GM12891 (cell line): ENCODE results near the gene KRT8. TPM values are rescaled to one million over a fixed set of nuclear protein-coding genes. Genes with fewer than 3 reads are reported as not detected.
"Not testable (repeated sequence)": the region's sequence is repeated elsewhere in the genome, so short reads cannot be mapped to it uniquely, and the experiment has no call there.

ENCODE experiments used
- DNase-seq: peaks from one replicate; pipeline ENCODE4 v3.0.0; 2011; ENCODE audit warnings: low spot score; ENCODE audit not compliant: insufficient read length
- FAIRE-seq: peaks from 2 replicates; lab custom pipeline; 2011; peaks lifted over from hg19 to GRCh38; lab: Jason Lieb, UNC
- PAX5 ChIP-seq: IDR thresholded peaks from 2 replicates; pipeline ENCODE4 v1.6.1; 2011; ENCODE audit warnings: low read length, moderate library complexity, mild to moderate bottlenecking; ENCODE audit not compliant: insufficient read depth, severe bottlenecking
- POLR2A ChIP-seq: IDR thresholded peaks from 2 replicates; pipeline ENCODE4 v1.6.1; 2011; ENCODE audit warnings: low read depth, low read length, control low read depth
- POLR2AphosphoS5 ChIP-seq: IDR thresholded peaks from 2 replicates; pipeline ENCODE4 v1.6.1; 2011; ENCODE audit warnings: low read depth, low read length, control low read depth
- POU2F2 ChIP-seq: IDR thresholded peaks from 2 replicates; pipeline ENCODE4 v1.6.1; 2011; ENCODE audit warnings: low read depth, mild to moderate bottlenecking, control low read depth, low read length, moderate library complexity
- SPI1 ChIP-seq: IDR thresholded peaks from 2 replicates; pipeline ENCODE4 v1.6.1; 2011; ENCODE audit warnings: low read depth, low read length, control low read depth
- TAF1 ChIP-seq: IDR thresholded peaks from 2 replicates; pipeline ENCODE4 v1.6.1; 2011; ENCODE audit warnings: low read depth, low read length, control low read depth
- polyA plus RNA-seq: library from polyadenylated mRNA; unstranded; fragments of >200 nt; gene quantifications from one replicate; pipeline ENCODE4 v1.2.1, GENCODE V29; 2012; ENCODE audit warnings: low read depth, missing spikeins, inconsistent platforms; ENCODE audit not compliant: missing spikeins

KRT8 gene
- polyA plus RNA-seq, result 2.8 TPM

DNA sequence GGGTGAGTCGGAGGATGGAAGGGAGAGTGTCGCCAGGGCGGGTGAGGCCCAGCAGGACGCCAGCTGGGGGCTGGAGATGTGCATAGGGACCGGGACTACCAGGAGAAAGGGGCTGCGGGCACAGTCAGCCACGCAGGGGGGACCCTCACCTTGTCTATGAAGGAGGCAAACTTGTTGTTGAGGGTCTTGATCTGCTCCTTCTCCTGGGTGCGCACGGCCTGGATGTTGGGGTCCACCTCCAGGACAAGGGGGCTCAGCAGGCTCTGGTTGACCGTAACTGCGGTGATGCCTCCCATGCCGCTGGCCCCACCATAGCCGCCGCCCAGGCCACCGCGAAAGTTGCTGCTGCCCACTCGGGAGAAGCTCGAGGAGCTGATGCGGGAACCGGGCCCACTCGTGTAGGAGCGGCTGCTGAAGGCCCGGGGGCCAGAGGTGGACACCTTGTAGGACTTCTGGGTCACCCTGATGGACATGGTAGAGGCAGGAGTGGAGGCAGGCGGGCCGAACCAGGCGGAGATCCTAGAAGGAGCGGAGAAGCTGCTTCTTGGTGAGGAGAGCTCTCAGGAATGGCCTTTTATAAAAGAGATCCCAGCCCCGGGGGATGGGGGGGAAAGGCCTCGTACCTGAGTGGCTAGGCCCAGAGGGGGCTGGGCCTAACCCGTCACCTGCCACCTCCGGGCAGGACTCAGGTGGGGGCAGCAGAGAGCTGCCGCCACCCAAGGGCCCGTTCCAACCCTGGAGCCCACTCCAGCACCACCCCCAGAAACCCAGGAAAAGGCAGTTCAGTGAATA lies at the start of gene KRT8:
Gene KRT8 (minus strand): TSS at position 568 of the 792 bp plus-strand sequence. CDS start 95 bp downstream, at position 473.
- not testable (repeated sequence) for FAIRE-seq, DNase-seq

DNA sequence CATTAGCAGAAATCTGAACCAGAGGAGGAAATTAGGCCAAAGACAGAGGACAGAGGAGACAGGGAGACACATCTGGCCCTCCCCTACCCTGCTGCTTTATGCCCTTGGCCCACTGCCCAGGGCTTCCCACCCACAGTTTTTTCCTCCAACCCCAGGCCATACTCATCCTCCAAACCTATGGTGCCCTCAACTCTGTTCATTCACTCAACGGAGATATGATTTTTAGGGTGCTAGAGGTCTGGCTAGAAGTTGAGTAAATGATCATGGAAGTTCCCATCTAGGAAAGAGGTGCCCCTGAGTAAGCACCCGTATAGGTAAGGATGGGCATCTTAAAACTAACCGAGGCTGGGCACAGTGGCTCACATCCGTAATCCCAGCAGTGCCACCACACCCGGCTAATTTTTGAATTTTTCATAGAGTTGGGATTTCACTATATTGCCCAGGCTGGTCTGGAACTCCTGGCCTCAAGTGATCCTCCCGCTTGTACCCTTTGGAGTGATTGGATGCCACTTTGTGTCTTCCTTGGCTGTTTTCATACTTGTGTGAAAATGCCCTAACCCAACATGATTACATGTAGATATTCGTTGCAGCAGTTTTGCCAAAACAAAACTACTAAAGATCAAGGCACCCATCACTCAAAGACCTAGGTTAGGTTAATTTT lies 48.4 kb upstream of the KRT8 start:
- no peak for FAIRE-seq
- TF ChIP-seq PAX5 (no peak), SPI1 (no peak), TAF1 (no peak), POU2F2 (no peak), POLR2AphosphoS5 (no peak), POLR2A (no peak)
- no peak for DNase-seq

DNA sequence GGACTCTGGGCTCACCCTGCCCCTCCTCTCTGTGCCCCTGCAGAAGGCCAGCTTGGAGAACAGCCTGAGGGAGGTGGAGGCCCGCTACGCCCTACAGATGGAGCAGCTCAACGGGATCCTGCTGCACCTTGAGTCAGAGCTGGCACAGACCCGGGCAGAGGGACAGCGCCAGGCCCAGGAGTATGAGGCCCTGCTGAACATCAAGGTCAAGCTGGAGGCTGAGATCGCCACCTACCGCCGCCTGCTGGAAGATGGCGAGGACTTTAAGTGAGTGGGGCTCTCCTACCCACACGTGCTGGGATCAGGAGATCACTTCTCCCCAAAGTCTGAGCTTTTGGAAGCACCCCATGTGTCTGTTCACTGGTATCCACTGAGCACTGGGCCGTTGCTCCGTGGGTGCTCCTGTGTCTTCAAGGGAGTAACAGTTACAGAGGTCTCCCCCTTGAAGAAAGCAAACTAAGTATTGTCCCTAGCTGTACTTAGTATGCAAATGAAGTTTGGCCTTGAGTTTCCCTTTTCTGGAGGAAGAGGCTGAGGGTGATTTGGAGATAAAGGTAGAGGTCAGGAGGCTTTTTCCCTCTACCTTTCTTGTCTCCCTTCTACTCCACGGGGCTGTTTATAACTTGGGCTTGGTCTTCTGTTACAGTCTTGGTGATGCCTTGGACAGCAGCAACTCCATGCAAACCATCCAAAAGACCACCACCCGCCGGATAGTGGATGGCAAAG lies 47.4 kb upstream of the KRT8 start:
- TF ChIP-seq SPI1, result no peak
- TF ChIP-seq PAX5, result no peak
- no peak for TF ChIP-seq POLR2AphosphoS5
- no peak for TF ChIP-seq POLR2A
- no peak for TF ChIP-seq TAF1
- no peak for TF ChIP-seq POU2F2
- FAIRE-seq (no peak), DNase-seq (no peak)

DNA sequence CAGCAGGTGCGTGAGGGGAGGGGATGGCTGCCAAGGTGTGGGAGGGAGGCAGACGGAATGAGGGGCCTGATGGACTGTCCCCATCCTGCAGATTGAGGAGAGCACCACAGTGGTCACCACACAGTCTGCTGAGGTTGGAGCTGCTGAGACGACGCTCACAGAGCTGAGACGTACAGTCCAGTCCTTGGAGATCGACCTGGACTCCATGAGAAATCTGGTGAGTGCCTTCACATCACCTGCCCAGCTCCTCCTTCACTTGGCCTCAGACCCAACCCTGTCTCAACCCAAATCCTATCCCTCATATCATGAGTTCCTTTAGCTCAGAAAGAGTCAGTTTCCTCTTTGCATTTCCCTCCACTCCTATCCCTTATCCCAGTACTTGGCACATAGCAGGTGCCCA lies 46.8 kb upstream of the KRT8 start:
- no peak for FAIRE-seq
- no peak for DNase-seq
- TF ChIP-seq SPI1 (no peak), POLR2A (no peak), TAF1 (no peak), POLR2AphosphoS5 (no peak), PAX5 (no peak), POU2F2 (no peak)

DNA sequence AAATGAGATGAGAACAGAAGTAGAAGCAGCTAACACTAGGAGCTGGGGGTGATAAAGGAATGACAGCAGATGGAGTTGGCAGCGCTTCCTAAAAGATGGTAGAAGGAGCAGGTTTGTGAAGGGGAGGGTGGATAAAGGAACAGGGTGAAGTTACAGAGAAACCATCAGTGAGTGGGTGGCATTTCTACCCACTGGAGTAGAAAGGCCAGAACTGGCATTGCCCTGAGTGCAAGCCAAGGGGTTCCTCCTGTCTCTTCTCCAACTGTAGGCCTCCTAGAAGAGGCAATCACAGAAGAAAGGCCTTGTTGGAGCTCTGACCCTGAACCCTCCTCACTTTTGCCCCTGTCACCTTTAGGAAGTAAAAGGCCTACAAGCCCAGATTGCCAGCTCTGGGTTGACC lies 46.2 kb upstream of the KRT8 start:
- DNase-seq (no peak), FAIRE-seq (no peak)
- no peak for TF ChIP-seq PAX5

DNA sequence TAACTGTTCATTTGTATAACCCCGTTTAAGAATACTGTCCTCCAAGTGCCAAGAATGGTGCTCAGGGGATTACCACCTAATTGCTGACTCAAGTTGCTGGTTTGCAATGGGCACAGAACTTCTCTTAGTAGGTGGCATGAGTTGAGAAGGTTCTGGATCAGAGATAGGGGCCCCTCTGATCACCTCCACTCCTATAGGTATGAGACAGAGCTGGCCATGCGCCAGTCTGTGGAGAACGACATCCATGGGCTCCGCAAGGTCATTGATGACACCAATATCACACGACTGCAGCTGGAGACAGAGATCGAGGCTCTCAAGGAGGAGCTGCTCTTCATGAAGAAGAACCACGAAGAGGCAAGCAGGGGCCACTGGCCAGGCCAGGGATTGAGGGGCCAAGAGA lies 45.7 kb upstream of the KRT8 start:
- FAIRE-seq (no peak), DNase-seq (no peak)
- TF ChIP-seq SPI1, result no peak
- no peak for TF ChIP-seq POU2F2
- no peak for TF ChIP-seq TAF1
- TF ChIP-seq POLR2A, result no peak
- no peak for TF ChIP-seq POLR2AphosphoS5
- TF ChIP-seq PAX5, result no peak

DNA sequence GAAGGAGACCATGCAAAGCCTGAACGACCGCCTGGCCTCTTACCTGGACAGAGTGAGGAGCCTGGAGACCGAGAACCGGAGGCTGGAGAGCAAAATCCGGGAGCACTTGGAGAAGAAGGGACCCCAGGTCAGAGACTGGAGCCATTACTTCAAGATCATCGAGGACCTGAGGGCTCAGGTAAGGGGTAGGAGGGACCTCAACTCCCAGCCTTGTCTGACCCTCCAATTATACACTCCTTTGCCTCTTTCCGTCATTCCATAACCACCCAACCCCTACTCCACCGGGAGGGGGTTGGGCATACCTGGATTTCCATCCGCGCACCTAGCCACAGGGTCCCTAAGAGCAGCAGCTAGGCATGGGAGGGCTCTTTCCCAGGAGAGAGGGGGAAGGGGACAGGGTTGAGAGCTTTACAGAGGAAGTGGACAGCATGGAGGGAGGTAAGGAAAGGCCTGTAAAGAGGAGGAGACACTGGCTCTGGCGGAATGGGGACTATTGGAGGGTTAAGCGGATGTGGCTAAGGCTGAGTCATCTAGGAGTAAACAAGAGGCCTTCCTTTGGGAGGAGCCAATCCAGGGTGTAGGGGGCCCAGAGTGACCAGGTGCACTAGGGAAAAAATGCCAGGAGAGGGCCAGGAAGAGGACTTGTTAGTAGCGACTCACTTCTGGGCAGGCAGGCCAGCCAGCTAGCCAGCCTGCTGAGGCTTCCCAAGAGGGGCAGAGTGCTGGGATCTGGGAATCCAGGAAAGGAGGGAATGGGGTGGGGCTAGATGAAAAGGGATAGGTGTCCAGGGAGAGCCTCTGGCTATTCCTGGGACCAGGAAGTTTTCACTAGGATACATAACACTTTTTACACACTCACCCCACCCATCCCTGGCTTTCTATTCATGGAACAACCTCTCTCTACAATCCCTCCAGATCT lies 44.8 kb upstream of the KRT8 start:
- no peak for FAIRE-seq
- no peak for TF ChIP-seq SPI1
- no peak for TF ChIP-seq TAF1
- TF ChIP-seq POU2F2, result no peak
- TF ChIP-seq POLR2A, result no peak
- DNase-seq, result no peak

DNA sequence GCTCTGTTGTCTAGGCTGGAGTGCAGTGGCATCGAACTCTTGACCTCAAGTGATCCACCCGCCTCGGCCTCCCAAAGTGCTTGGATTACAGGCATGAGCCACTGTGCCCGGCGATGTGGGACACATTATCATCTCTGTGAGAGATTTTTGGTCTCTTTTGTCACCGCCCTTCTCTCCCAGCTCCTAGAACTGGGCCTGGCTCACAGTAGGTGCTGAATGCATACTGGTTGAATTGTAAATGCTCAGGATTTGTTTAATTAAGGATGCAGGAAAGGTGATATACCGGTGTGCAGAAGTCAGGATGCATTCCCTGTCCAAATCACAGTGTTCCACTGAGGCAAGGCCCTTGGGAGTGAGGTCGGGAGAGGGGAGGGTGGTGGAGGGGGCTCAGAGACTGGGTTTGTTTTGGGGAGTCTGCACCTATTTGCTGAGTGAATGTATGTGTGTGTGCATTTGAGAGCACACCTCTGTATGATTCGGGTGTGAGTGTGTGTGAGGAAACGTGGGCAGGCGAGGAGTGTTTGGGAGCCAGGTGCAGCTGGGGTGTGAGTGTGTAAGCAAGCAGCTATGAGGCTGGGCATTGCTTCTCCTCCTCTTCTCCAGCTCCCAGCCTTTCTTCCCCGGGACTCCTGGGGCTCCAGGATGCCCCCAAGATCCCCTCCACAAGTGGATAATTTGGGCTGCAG lies 43.0 kb upstream of the KRT8 start:
- FAIRE-seq (no peak), DNase-seq (no peak)
- TF ChIP-seq TAF1, result no peak
- no peak for TF ChIP-seq POLR2AphosphoS5
- no peak for TF ChIP-seq POLR2A
- no peak for TF ChIP-seq SPI1
- TF ChIP-seq PAX5, result no peak
- TF ChIP-seq POU2F2, result no peak
